ENCODE data around the gene NRARP.

NRARP gene

DNA sequence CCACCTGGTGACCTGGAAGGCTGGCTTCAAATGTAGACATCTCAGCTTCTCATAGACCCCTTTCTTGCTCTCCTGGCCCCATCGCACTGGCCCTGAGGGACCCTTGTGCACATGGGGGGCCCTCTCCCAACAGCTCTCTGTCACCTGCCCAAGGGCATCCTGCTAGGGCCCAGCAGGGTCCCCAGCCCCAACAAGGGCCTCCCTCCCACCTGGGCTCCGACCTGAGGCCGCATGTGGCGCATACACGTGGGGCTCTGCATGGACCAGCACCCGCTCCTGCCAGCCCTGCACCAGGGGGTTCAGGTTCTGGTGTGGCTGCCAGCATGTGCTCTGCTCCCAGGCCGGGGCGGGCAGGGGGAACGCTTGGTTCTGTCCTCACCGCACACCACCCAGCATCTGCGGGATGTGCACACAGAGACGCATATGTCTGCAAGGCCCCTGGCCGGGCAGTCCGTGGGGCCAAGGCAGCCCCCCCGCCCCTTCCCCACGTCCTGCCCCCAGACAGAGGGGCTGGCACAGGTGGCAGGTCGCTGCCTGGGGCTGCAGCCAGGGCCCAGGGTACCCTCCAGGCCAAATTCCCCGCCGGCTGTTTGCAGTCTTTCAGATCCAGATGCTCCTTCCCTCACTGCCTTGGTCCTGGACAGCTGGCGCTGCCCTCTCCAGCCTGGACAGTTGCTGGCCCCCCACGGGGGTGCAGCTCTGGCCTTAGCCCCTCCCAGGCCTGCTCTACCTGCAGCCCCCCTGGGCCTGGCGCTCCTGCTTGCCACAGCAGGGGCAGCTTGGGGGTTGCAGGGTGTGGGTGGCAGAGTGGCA, 17.9 kb upstream of the NRARP start:
- Histone ChIP-seq H3K9me3 (ENCODE audit: control insufficient read depth, insufficient read depth, low read length) (no peaks in the 10 kb centered on the region), H3K27me3 (ENCODE audit: control insufficient read depth, low read length) (no peaks in the 10 kb centered on the region), H3K4me3 (ENCODE audit: low read length) (peak overlapping the region; percentile 63), H4K20me1 (ENCODE audit: control insufficient read depth, insufficient read depth, low read depth, low read length) (no peaks in the 10 kb centered on the region), H3K9me2 (replicated peaks; ENCODE audit: control insufficient read depth, low read length) (no peaks in the 10 kb centered on the region), H3K27ac (ENCODE audit: low read depth, low read length) (peak overlapping the region; percentile 81), H3K36me3 (ENCODE audit: control insufficient read depth, low read length) (no peaks in the 10 kb centered on the region), H3K4me1 (ENCODE audit: control insufficient read depth, low read length) (peaks cover 42% of the 10 kb centered on the region), H3F3A (ENCODE audit: control insufficient read depth, insufficient read depth) (peaks cover 2% of the 10 kb centered on the region; the same call in 1 of the 2 replicates), H3K4me2 (ENCODE audit: low read length) (peak overlapping the region; percentile 86), H3K79me2 (ENCODE audit: control insufficient read depth, low read length) (no peaks in the 10 kb centered on the region)
- TF ChIP-seq, protein P1, sequence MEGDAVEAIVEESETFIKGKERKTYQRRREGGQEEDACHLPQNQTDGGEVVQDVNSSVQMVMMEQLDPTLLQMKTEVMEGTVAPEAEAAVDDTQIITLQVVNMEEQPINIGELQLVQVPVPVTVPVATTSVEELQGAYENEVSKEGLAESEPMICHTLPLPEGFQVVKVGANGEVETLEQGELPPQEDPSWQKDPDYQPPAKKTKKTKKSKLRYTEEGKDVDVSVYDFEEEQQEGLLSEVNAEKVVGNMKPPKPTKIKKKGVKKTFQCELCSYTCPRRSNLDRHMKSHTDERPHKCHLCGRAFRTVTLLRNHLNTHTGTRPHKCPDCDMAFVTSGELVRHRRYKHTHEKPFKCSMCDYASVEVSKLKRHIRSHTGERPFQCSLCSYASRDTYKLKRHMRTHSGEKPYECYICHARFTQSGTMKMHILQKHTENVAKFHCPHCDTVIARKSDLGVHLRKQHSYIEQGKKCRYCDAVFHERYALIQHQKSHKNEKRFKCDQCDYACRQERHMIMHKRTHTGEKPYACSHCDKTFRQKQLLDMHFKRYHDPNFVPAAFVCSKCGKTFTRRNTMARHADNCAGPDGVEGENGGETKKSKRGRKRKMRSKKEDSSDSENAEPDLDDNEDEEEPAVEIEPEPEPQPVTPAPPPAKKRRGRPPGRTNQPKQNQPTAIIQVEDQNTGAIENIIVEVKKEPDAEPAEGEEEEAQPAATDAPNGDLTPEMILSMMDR (IDR thresholded peaks at IDR 0.05; ENCODE audit: low read depth, low read length, poor library complexity, severe bottlenecking), result no peak
- TF ChIP-seq EZH2phosphoT487 (IDR thresholded peaks at IDR 0.05; ENCODE audit: borderline replicate concordance, low read length), result no peak

DNA sequence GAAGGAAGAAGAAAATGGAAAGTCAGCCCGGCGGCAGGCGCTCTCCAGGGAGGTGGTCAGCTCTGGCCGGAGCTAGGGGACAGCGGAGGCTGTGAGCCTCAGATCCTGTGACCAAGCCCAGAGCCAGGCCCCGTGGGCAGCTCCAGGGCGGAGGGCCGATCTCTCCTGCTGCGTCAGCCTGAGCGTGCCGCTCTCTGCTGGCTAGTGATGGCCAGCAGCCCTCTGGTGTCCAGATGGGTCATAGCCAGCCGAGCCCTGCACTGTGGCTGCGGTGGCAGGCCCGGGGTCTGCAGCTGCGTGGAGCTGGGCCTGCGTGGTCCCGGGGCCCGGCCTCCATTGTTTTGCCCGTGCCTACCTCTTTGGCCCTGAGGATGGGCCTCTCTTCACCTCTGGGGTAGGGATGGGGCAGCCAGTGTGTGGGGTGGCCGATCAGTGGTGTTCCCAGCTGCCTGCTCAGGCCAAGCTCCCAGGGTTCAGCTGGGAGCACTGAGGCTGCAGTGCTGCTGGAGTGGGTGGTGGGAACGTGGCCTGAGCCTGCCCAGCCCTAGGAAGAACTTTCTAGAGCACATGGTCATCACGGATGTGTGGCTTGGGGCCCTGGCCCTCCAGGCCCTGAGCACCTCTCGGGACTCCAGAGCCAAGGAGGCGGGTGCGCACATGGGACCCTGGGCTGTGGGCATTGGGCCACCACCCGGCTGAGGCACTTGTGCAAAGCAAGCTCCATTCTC, 17.1 kb upstream of the NRARP start:
- Histone ChIP-seq H3K79me2 (ENCODE audit: control insufficient read depth, low read length) (no peaks in the 10 kb centered on the region), H3K9me2 (replicated peaks; ENCODE audit: control insufficient read depth, low read length) (no peaks in the 10 kb centered on the region), H3K4me1 (ENCODE audit: control insufficient read depth, low read length) (peaks cover 42% of the 10 kb centered on the region), H3K9me3 (ENCODE audit: control insufficient read depth, insufficient read depth, low read length) (no peaks in the 10 kb centered on the region), H3K4me2 (ENCODE audit: low read length) (no peak overlapping the region), H3K27me3 (ENCODE audit: control insufficient read depth, low read length) (no peaks in the 10 kb centered on the region), H3F3A (ENCODE audit: control insufficient read depth, insufficient read depth) (peaks cover under 1% of the 10 kb centered on the region; the same call in 1 of the 2 replicates), H3K4me3 (ENCODE audit: low read length) (no peak overlapping the region), H4K20me1 (ENCODE audit: control insufficient read depth, insufficient read depth, low read depth, low read length) (no peaks in the 10 kb centered on the region), H3K27ac (ENCODE audit: low read depth, low read length) (no peak overlapping the region), H3K36me3 (ENCODE audit: control insufficient read depth, low read length) (no peaks in the 10 kb centered on the region)
- no peak for TF ChIP-seq EZH2phosphoT487 (IDR thresholded peaks at IDR 0.05; ENCODE audit: borderline replicate concordance, low read length)
- TF ChIP-seq, protein P1 (IDR thresholded peaks at IDR 0.05; ENCODE audit: low read depth, low read length, poor library complexity, severe bottlenecking), result no peak

DNA sequence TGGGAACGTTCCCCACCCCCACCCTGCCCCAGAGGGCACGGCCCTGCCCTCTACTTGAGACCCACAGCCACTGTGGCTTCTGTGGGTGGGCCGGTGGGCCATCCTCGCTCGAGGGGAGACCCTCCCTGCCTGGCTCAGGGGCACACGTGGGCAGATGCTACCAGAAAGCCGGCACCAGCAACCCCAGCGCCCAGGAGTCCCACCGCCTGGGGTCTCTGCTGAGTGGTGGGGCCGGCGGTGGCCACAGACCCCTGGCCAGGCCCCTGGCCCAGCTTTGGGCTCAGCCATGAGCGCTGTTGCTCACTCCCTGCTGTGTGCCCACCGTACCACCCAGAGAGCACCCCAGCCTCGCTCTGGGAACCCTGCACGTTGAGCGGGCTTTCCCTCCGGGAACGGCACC, 16.5 kb upstream of the NRARP start:
- Histone ChIP-seq H3K27ac (ENCODE audit: low read depth, low read length) (no peak overlapping the region), H3K36me3 (ENCODE audit: control insufficient read depth, low read length) (no peaks in the 10 kb centered on the region), H3F3A (ENCODE audit: control insufficient read depth, insufficient read depth) (no peaks in the 10 kb centered on the region; the same call in 1 of the 2 replicates), H3K9me3 (ENCODE audit: control insufficient read depth, insufficient read depth, low read length) (no peaks in the 10 kb centered on the region), H3K9me2 (replicated peaks; ENCODE audit: control insufficient read depth, low read length) (no peaks in the 10 kb centered on the region), H4K20me1 (ENCODE audit: control insufficient read depth, insufficient read depth, low read depth, low read length) (no peaks in the 10 kb centered on the region), H3K4me2 (ENCODE audit: low read length) (no peak overlapping the region), H3K4me1 (ENCODE audit: control insufficient read depth, low read length) (peaks cover 42% of the 10 kb centered on the region), H3K4me3 (ENCODE audit: low read length) (no peak overlapping the region), H3K27me3 (ENCODE audit: control insufficient read depth, low read length) (no peaks in the 10 kb centered on the region), H3K79me2 (ENCODE audit: control insufficient read depth, low read length) (no peaks in the 10 kb centered on the region)
- TF ChIP-seq EZH2phosphoT487 (IDR thresholded peaks at IDR 0.05; ENCODE audit: borderline replicate concordance, low read length), result no peak
- TF ChIP-seq, protein P1 (IDR thresholded peaks at IDR 0.05; ENCODE audit: low read depth, low read length, poor library complexity, severe bottlenecking), result no peak
